HG02938 (cell line): Measurements from ENCODE around the gene PRKCB.
"Not testable (repeated sequence)": the region's sequence is repeated elsewhere in the genome, so short reads cannot be mapped to it uniquely, and the experiment has no call there.

Experiments used
- ATAC-seq: cut with Tn5 transposase; IDR thresholded peaks from one replicate; pipeline ENCODE4 v1.9.1; 2021; ENCODE audit warnings: mild to moderate bottlenecking, moderate library complexity; ENCODE audit not compliant: unreplicated experiment

PRKCB gene

DNA sequence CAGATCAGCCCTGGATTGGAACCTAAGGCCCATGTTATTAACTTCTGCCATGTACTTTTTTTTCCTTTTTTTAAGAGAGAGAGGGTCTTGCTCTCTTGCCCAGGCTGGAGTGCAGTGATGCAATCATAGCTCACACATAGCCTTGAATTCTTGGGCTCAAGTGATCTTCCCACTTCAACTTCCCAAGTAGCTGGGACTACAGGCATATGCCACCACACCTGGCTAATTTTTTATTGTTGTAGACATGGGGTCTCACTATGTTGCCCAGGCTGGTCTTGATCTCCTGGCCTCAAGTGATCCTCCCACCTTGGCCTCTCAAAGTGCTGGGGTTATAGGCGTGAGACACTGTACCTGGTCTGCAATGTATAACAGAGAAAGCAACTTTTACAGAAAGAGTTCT lies 194.1 kb downstream of the PRKCB start:
- not testable (repeated sequence) for ATAC-seq

DNA sequence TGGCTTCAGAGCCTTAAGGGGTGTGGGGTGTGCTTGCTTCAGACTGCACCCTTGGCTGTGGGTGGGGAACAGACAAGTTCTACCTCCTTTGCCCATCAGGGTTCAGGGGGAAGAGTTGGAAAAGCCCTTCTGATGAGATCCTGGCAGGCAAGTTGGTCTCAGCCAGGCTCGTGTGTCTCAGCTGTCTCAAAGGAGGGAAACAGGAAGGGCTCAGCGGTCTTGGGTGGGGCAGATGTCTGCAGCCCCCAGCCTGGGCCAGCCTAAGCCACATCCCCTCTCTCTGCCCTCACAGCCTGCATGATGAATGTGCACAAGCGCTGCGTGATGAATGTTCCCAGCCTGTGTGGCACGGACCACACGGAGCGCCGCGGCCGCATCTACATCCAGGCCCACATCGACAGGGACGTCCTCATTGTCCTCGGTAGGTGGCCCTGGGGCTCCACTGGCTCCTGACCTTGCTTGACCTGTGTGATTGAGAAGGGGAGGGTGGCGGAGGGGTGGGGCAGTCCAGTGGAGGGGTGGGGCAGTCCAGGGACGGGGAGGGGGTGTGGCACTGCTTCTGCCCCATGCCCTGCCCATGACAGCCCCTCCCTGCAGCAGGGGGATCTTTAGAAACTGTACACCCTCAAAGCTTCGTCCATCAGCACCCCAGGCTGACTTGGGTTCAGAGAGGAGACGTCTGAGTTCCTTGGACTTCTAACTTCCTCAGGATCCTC lies 199.5 kb downstream of the PRKCB start:
- no peak for ATAC-seq

GRCh38 chr16:24036038-24036543 lies 200.3 kb downstream of the PRKCB start:
- ATAC-seq: no peak

GRCh38 chr16:24036614-24037013 lies 200.8 kb downstream of the PRKCB start:
- no peak for ATAC-seq

- no peak for ATAC-seq
These were observed 201.6 kb downstream of the PRKCB start for GRCh38 chr16:24037335-24037734.

DNA sequence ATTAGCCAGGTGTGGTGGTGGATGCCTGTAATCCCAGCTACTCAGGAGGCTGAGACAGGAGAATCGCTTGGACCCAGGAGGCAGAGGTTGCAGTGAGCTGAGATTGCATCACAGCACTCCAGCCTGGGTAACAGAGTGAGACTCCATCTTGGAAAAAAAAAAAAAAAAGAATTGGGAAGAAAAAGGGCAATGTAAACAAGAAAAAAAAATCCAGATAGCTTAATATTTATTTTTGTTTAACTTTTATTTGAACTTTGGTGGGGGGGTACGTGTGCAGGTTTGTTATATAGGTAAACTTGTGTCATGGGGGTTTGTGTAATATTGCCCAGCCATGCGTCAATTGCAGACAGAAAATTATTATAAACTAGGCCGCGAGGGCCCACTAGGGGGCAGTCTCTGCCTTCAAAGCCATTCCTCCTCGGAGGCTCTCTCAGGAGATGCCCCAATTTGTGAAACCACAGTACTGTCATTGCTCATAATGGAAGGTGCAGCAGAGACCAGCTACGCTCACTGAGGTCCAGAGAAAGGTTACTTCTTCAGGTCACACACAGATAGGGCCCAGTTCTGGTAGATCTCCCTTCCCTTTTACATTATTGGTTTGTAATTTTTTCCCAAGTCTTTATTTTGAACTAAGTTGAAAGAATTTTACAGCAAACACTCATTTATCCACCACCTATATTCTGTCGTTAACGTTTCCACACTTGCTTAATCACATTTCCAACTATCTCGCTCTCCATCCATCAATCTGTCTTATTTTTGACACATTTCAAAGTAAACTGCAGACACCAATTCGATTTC lies 206.2 kb downstream of the PRKCB start:
- peak; percentile 91 for ATAC-seq

DNA sequence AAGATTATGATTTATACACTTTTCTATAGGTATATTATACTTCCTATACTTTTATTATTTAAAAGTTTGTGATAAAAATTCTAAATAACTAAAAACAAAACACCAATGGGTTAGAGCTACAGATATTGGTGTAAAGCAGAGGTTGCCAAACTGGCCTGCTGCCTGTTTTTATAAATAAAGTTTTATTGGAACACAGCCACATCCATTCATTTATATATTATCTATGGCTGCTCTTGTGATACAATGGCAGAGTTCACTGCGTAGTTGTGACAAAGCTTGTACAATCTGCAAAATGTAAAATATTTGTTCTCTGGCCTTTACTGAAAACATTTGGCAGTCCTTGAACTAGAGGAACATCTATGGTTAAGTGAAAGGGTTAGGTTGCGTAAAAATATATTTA lies 208.7 kb downstream of the PRKCB start:
- no peak for ATAC-seq

DNA sequence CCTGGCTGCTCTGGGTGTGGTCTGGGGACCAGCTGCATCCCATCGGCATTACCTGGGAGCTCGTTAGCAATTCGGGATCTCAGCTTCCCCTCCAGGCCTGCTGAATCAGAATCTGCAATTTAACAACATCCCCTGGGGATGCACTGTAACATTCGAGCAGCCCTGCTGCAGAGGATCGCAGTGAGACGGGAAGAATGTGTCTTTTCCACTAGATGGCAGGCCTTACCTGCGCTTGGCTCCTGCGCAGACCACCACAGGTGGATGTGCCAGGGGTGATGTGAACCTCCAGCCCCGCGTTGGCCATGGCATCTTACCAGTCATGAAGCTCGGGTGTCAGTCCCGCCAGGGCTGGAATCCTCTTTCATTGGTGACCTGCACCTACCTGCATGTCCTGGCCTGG lies 209.9 kb downstream of the PRKCB start:
- ATAC-seq: no peak

DNA sequence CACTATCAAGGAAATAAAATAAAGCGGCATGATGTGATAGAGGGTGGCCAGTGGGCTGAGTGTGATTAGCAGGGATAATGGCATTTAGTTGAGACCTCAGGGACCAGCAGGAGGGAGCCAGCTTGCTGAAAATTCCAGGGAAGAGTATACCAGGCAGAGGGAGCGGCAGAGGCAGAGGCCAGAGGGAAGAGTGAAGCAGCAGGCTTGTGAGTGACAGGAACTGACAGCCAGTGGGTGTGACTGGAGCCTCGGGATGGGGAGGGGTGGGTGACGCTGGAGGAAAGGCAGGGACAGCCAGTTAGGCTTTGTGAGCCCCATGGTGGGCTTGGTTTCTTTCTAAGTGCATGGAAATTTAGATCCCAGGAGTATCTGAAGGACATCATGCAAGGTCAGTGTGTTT lies 210.7 kb downstream of the PRKCB start:
- no peak for ATAC-seq

DNA sequence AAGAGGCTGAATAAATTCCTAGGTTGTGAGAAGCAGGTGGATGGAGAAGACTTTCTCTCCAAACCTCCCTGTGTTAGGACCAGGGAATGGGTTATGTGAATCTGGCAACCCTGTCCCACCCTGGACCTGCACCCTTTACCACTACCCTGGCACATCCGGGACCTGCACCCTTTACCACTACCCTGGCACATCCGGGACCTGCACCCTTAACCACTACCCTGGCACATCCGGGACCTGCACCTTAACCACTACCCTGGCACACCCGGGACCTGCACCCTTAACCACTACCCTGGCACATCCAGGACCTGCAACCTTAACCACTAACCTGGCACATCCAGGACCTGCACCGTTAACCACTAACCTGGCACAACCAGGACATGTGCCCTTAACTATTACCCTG lies 213.3 kb downstream of the PRKCB start:
- no peak for ATAC-seq

DNA sequence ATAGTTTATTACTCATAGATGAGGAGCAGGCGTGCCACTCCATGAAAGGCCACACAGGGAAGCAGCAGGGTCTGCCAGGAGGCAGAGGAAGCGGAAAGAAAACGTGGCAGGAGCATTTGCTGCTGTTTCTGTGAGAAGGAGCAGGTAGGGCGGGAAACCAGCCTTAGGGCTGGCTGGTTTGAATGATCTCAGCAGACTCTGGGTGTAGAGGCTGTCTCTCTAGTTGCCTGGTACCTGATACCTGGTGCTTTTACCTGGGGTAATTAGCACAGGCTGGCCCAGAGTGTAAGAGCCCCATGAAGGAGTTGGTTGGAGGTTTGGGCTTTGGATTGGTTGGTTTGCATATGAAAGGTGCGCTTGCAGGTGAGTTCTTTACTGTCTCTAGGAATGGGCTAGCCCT lies 215.3 kb downstream of the PRKCB start:
- ATAC-seq: no peak

DNA sequence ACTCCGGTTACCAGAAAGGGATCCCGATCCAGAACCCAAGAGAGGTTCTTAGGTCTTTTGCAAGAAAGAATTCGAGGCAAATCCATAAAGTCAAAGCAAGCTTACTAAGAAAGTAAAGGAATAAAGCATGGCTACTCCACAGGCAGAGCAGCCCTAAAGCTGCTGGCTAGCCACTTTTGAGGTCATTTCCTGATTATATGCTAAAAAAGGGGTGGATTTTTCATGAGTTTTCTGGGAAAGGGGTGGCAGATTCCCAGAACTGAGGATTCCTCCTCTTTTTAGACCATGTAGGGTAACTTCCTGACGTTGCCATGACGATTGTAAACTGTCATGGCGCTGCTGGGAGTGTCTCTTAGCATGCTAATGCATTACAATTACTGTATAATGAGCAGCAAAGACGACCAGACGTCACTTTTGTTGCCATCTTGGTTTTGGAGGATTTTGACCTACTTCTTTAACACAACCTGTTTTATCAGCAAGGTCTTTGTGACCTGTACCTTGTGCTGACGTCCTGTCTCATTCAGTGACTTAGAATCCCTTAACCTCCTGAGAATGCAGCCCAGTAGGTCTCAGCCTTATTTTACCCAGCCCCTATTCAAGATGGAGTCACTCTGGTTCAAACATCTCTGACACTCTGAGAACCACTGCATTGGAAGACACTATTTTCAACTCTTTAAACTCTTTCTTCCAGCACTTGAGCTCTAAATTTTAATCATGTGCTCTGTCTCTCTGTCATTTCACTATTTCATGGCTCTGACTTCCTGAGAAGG lies 216.7 kb downstream of the PRKCB start:
- no peak for ATAC-seq

GRCh38 chr16:24053099-24053946 lies 217.5 kb downstream of the PRKCB start:
- ATAC-seq: no peak

DNA sequence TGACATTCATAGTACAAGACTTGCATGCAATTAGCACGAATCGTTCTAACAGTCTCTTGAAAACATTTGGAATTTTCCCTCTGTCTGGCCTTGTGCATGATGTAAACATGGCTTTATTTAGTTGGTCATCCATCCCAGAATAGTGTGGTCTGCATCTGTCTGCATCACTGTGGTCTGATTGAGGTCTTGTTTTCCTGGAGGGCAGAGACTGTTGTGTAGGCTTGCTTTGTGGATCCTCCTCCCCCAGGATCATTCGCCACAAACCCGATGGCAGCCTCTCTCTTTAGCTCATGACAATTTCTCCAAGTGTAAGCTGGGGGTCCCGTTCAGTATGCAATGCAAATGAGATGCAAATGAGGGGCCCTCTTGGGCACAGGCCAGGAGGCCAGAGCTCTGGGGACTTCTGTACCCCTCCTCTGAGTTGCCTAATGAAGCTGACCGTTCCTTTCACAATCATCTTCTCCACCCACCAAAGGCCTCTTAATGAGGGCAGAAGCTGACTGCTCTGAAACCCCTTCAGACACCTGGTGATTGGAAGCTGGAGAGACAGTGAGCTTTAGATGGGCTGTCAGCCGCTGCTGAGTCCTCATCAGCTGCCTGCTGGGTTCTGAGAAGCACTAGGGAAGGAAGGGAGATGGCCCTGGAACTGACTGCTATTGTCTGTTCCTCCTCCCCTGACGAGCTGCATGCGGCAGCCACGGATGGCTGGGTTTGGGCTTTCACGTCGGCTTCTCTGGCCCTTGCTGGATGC lies 219.1 kb downstream of the PRKCB start:
- ATAC-seq: no peak

GRCh38 chr16:24062270-24062817 lies 226.6 kb downstream of the PRKCB start:
- no peak for ATAC-seq

DNA sequence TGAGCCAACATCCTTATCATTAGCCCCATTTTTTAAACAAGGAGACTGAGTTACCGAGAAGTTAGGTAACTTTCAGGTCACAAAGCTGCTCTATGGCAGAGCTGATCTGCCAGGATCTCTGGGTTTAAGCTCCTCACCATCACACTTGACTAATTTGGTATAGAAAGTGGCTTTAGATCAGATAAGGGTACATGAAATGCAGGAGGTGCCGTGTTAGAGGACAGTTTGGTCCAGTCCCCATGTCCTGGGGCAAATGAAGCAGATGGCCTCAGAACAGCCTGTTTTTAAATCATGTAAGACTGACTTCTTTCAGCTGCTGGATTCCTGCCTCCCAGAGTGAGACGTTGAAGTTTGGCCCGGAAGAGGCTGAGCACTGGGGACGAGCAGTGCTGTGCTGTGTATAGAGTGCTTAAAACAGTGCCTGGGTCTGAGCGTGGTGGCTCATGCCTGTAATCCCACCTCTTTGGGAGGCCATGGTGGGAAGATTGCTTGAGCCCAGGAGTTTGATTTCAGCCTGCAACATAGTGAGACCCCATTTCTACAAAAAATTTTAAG lies 233.3 kb downstream of the PRKCB start:
- ATAC-seq: no peak

DNA sequence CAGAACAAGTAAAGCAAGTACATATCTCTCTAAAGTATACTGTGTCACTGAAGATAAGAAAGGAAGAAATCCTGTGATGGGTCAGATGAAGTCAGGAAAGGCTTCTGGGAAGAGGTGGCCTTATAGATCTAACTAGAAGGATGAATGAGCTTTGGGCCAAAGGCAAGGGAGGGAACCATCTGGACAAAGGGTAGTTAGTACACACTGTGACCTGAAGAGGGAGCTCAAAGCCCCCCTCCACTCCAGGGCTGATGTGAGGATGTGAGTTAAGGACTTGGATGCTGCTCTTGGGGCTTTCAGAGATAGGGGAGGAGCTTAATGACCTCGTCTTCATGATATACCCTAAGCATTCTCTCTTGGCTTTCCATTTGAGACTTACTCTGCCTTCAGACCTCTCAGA lies 235.1 kb downstream of the PRKCB start:
- no peak for ATAC-seq

- ATAC-seq: no peak
These were observed 236.0 kb downstream of the PRKCB start for GRCh38 chr16:24071666-24072360.

DNA sequence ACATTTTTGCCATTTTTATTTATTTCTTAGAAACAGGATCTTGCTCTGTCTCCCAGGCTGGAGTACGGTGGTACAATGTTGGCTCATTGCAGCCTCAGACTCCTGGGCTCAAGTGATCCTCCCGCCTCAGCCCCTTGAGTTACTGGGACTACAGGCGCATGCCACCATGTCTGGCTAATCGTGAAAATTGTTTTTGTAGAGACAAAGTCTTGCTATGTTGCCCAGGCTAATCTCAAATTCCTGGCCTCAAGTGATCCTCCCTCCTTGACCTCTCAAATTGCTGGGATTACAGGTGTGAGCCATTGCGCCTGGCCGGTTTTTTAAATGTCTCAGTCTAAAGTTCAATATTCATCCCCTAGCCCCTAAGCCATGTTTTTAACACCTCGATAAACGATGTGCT lies 237.5 kb downstream of the PRKCB start:
- no peak for ATAC-seq
